ENCODE data around the gene SYNGR1.

DNA sequence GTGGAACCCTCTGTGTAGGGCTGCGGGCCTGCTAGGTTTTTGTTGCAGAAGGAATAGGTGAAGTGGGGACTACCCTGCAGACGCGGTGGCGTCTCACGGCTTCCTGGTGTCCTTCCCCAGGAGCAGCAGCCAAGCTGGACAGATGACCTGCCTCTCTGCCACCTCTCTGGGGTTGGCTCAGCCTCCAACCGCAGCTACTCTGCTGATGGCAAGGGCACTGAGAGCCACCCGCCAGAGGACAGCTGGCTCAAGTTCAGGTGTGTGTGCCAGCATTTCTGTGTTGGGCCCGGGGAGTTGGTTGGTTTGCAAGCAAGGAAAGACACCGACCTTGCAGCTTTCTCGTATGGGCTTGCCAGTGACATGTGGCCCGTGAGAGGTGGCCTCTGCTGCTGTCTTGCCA is 65.1 kb downstream of the SYNGR1 start:
- TF ChIP-seq, protein P1, sequence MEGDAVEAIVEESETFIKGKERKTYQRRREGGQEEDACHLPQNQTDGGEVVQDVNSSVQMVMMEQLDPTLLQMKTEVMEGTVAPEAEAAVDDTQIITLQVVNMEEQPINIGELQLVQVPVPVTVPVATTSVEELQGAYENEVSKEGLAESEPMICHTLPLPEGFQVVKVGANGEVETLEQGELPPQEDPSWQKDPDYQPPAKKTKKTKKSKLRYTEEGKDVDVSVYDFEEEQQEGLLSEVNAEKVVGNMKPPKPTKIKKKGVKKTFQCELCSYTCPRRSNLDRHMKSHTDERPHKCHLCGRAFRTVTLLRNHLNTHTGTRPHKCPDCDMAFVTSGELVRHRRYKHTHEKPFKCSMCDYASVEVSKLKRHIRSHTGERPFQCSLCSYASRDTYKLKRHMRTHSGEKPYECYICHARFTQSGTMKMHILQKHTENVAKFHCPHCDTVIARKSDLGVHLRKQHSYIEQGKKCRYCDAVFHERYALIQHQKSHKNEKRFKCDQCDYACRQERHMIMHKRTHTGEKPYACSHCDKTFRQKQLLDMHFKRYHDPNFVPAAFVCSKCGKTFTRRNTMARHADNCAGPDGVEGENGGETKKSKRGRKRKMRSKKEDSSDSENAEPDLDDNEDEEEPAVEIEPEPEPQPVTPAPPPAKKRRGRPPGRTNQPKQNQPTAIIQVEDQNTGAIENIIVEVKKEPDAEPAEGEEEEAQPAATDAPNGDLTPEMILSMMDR (IDR thresholded peaks at IDR 0.05): no peak
- no peak for TF ChIP-seq POLR2AphosphoS5 (IDR thresholded peaks at IDR 0.05; ENCODE audit: insufficient read depth in 1 of 2, low read depth in 1 of 2)
- TF ChIP-seq POLR2A (IDR thresholded peaks at IDR 0.05): no peak
